RWPE1 (cell line): Measurements from ENCODE around the gene EFCAB13.

Experiments
- CTCF ChIA-PET: fragments of 350-600 bp; sonication (Branson Sonifier 250); formaldehyde crosslinking; extraction: SDS; loops from one replicate; lab custom pipeline; 2021; lab: Yijun Ruan, JAX
- POLR2A ChIA-PET: fragments of 400-600 bp; formaldehyde crosslinking; extraction: SDS; loops from one replicate; lab custom pipeline; 2020; ENCODE audit warnings: antibody characterized with exemption; ENCODE audit not compliant: low non-redundant PET; lab: Yijun Ruan, JAX
- DNase-seq: peaks from one replicate; pipeline ENCODE4 v3.0.0; 2012; ENCODE audit warnings: low spot score
- H3K27ac ChIP-seq: fragments of 450-650 bp; 2 replicates; pipeline ENCODE4 v1.5.1; 2017
- TF ChIP-seq, protein P1 (sequence below): fragments of 450-650 bp; conservative IDR thresholded peaks from 2 replicates; pipeline ENCODE4 v1.5.1; 2017; ENCODE audit warnings: low read depth, mild to moderate bottlenecking

Gene EFCAB13

DNA sequence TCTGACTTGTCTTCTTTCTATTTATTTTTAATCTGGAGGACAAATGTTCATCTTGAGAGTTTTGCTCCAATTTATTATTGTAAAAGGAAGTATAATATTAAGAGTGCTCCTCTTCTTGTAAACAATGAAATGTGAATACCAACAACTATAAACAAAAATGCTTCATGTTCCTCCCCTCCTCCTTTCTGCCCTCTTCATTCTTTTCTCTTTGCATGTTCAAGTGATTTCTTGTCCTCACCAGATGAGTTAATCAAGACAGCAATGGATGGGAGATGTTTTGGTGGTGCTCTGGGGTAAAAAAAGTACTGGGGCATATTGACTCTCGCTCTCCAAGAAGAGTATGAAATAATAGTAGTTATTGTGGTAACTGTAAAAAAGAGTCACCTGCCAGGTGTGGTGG is 45.8 kb upstream of the EFCAB13 start:
- ChIA-PET CTCF (no interaction called here), POLR2A (no interaction called here)
- TF ChIP-seq, protein P1, sequence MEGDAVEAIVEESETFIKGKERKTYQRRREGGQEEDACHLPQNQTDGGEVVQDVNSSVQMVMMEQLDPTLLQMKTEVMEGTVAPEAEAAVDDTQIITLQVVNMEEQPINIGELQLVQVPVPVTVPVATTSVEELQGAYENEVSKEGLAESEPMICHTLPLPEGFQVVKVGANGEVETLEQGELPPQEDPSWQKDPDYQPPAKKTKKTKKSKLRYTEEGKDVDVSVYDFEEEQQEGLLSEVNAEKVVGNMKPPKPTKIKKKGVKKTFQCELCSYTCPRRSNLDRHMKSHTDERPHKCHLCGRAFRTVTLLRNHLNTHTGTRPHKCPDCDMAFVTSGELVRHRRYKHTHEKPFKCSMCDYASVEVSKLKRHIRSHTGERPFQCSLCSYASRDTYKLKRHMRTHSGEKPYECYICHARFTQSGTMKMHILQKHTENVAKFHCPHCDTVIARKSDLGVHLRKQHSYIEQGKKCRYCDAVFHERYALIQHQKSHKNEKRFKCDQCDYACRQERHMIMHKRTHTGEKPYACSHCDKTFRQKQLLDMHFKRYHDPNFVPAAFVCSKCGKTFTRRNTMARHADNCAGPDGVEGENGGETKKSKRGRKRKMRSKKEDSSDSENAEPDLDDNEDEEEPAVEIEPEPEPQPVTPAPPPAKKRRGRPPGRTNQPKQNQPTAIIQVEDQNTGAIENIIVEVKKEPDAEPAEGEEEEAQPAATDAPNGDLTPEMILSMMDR: no peak
- no peak overlapping the region for H3K27ac ChIP-seq
- no peak for DNase-seq

GRCh38 chr17:47278561-47278960 is 45.2 kb upstream of the EFCAB13 start:
- POLR2A ChIA-PET: no interaction called here
- CTCF ChIA-PET: no interaction called here
- H3K27ac ChIP-seq: no peak overlapping the region

GRCh38 chr17:47279062-47279801 is 44.5 kb upstream of the EFCAB13 start:
- POLR2A ChIA-PET: no interaction called here
- CTCF ChIA-PET: no interaction called here
- TF ChIP-seq, protein P1: no peak
- H3K27ac ChIP-seq: no peak overlapping the region
- peak; percentile 30 for DNase-seq

More at GRCh38 chr17:47278561-47278960, 45.2 kb upstream of the EFCAB13 start:
- no peak for DNase-seq
- TF ChIP-seq, protein P1: no peak

DNA sequence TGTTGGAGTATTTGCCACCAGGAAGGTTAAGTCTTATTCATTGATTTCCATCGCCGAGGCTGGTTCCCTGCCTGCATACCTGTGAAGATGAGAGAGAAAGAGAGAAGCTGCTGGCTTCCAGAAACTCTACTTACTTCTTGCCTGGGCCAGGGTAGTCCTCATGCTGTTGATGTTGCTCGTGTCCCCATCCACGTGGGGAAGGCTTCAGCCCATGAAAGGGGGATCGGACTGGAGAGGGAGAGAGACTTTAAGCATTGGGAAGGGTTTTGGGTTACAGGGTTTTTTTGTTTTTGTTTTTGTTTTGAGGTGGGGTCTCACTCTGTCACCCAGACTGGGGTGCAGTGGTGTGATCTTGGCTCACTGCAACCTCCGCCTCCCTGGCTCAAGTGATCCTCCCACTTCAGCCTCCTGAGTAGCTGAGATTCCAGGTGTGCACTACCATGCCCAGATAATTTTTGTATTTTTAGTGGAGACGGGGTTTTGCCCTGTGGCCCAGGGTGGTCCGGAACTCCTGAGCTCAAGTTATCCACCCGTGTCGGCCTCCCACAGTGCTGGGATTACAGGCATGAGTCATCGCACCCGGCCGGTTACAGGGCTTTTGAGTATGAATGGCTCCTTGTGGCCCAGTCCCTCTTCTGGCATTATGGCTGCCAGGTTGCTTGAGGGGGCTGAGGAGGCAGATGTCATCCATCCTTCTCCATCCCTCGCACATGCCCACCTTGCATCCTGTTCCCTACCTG is 43.5 kb upstream of the EFCAB13 start:
- no peak overlapping the region for H3K27ac ChIP-seq
- TF ChIP-seq, protein P1: no peak
- CTCF ChIA-PET: interaction anchor here (0.7 kb wide), 1 partner anchor 15 kb away, joined by 3 read pairs; no protein-coding TSS in a partner anchor

GRCh38 chr17:47281216-47281615 is 42.5 kb upstream of the EFCAB13 start:
- H3K27ac ChIP-seq: no peak overlapping the region
- TF ChIP-seq, protein P1: no peak
- ChIA-PET CTCF (interaction anchor here (0.7 kb wide), 1 partner anchor 16 kb away, joined by 3 read pairs; no protein-coding TSS in a partner anchor), POLR2A (no interaction called here)
- DNase-seq: no peak

More for the DNA sequence above, 43.5 kb upstream of the EFCAB13 start:
- DNase-seq: no peak
- POLR2A ChIA-PET: no interaction called here

DNA sequence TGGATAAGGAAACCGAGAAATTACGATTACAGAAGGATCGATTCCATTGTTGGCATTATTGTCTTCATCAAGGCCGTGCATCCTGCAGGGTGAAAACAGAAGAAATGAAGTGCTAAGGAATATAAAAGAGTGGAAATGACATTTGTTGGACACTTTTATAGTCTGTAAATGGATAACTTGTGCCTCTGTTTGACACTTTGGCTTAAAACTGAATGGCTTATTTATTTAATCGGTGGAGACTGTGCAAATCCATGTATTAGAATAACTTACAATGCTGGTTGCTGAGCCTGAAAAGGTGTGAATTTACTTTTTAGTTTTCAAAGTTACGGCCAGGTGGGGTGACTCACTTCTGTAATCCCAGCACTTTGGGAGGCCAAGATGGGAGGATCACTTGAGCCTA is 38.8 kb upstream of the EFCAB13 start:
- TF ChIP-seq, protein P1: no peak
- H3K27ac ChIP-seq: no peak overlapping the region
- no peak for DNase-seq
- ChIA-PET CTCF (no interaction called here), POLR2A (no interaction called here)
